ENCODE results near the gene MAP1S.
A peak's percentile ranks its signal among the peaks of the same experiment; 100 is the strongest.

Gene MAP1S, protein sequence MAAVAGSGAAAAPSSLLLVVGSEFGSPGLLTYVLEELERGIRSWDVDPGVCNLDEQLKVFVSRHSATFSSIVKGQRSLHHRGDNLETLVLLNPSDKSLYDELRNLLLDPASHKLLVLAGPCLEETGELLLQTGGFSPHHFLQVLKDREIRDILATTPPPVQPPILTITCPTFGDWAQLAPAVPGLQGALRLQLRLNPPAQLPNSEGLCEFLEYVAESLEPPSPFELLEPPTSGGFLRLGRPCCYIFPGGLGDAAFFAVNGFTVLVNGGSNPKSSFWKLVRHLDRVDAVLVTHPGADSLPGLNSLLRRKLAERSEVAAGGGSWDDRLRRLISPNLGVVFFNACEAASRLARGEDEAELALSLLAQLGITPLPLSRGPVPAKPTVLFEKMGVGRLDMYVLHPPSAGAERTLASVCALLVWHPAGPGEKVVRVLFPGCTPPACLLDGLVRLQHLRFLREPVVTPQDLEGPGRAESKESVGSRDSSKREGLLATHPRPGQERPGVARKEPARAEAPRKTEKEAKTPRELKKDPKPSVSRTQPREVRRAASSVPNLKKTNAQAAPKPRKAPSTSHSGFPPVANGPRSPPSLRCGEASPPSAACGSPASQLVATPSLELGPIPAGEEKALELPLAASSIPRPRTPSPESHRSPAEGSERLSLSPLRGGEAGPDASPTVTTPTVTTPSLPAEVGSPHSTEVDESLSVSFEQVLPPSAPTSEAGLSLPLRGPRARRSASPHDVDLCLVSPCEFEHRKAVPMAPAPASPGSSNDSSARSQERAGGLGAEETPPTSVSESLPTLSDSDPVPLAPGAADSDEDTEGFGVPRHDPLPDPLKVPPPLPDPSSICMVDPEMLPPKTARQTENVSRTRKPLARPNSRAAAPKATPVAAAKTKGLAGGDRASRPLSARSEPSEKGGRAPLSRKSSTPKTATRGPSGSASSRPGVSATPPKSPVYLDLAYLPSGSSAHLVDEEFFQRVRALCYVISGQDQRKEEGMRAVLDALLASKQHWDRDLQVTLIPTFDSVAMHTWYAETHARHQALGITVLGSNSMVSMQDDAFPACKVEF

DNA sequence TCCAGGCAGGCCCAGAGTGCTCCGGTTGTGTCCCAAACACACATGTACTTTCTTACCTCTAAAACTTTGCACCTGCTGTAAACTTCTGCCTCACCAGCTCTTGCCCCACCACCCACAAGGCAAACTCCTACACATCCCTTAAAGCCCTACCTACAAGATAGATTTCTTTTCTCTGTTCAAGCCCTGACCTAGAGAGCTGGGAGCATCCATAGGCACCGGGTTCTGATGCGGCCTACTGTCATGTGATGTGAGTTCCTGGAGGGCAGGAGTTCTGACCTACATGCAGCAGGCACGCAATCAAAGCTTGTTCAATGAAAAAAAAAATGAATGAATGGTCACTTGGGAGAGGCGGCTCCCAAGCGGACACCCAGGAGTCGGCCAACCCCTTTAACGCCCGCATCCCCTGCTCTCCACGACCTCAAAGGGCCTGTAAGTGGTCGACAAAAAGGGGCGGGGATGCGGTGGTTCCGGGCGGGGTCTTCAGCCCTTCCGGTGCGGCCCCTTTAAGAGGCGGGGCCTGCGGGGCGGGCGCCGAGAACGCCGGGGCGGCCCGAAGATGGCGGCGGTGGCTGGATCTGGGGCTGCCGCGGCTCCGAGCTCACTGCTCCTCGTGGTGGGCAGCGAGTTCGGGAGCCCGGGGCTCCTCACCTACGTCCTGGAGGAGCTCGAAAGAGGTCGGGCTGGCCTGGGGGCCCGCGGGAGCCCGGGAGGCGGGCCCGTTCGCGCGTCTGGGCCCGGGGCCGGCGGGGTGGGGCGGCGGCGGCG, at the start of gene MAP1S:
TSS of gene MAP1S (plus strand) at position 534 of the 765 bp plus-strand sequence. CDS start at position 557, 23 bp downstream.
- DNase-seq (ENCODE audit: low read depth) = no peak

DNA sequence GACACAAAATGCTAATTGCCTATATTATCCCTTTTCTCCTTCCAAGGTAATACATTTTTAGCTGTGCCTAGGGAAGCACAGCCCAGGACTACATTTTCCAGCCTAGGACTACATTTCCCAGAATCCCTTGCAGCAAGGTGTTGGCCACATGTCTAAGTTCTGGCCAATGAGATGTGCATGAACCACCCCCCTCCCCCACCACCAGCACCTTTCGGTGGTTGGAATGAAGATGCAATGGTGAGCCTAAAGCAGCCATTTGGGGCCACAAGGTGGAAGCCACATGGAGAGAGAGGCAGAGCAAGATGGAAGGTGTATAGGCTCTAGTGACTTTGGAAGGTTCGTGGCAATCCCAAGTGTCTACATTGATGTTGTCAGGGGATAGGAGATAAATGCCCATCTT, 47.4 kb upstream of the MAP1S start:
- DNase-seq (ENCODE audit: low read depth) = no peak

DNA sequence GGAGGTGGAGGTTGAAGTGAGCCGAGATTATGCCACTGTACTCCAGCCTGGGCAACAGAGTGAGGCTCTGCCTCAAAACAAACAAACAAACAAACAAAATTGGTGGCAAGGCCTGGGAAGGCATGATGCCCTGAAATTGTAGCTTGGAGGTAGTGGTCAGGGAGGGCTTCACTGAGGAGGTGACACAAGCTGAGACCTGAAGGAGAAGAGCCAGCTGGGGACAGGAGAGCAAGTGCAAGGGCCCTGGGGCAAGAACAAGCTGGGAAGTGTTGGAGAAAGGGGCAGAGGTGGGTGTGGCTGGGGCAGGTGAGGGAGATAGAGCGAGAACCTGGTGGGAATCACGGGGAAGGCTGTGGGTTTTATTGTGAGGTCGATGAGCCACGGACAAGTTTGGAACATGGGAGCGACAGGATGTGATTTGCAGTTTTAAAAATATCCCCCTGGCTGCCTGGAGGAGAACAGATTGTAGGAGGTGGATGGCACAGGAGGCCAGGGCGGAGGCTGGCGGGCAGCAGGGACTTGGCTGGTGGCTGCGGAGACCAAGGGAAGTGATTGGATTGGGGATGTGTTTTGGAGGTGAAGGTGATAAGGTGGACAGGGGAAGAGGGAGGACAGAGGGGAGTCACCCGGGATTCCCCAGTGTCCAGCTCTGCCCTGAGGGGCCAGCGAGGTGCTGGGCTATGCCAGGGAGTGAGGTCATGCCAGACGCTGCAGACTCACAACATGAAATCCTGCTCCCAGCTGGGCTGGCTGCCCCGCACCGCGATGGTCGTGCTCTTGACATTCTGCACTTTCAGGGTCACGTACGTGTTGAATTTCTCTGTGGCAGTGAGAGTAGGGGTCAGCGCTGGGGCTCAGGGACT, 45.1 kb upstream of the MAP1S start:
- no peak for DNase-seq (ENCODE audit: low read depth)

- no peak for DNase-seq (ENCODE audit: low read depth)
Observed at GRCh38 chr19:17676295-17676694, 43.0 kb upstream of the MAP1S start.

DNA sequence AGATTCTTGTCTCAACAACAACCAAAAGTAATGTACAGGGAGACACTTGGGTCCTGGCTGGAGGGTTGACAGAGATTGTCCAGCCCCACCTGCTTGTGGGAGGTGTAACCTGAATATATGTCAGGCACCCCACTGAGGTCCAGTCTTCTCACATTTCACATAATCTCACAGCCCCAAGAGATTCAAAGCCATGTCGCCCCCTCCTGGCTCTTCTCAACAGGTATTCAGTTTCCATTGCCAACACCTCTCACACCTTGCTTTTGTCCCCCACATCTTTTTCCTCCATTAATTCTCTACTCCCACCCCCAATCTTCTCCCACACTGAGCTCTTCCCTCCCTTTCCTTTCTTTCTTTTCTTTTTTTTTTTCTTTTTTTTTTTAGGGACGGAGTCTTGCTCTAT, 42.3 kb upstream of the MAP1S start:
- no peak for DNase-seq (ENCODE audit: low read depth)

DNA sequence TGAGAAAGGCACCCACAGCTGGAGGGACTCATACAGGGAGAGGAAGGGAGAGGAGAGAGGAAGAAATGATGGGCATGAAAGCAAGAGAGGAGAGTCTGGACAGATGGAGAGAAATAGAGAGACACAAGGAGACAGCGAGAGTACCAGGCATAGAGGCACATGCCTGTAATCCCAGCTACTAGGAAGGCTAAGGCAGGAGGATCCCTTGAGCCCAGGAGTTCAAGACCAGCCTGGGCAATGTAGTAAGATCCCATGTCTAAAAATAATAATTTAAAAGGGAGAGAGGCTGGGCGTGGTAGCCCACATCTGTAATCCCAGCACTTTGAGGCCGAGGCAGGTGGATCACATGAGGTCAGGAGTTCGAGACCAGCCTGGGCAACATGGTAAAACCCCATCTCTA, 40.4 kb upstream of the MAP1S start:
- no peak for DNase-seq (ENCODE audit: low read depth)

DNA sequence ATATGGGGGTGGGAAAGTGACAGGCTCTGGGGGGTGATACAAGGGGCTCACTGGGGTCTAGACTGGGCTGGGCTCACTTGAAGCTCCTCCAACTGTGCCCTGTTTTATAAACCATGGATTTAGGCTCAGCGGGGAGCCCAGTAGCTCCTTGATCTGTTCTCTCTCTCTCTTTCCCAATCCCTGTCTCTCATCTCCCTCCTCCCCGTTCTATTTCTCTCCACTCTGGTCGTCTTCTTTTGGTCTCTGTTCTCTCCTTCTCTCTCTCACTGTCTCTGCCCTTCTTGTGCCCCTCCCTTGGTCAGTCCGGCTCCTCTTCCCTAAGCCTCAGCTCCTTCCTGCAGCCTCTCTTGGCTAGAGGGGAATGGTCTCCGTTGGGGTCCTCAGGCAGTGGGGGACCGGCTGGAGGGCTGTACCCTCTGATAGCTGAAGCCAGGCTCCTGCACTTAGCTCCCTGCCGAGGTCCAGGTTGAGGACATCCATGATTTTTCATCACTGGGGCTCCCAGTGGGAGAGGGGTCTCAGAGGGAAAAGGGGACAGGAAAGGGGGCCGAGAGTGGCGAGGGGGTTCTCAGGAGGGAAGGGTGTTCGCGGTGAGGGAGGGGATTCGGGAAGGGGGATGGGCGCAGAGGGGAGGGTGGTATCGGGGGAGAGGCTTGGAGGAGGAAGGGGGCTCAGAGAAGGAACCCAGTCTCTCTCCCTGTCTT, 39.6 kb upstream of the MAP1S start:
- no peak for DNase-seq (ENCODE audit: low read depth)

DNA sequence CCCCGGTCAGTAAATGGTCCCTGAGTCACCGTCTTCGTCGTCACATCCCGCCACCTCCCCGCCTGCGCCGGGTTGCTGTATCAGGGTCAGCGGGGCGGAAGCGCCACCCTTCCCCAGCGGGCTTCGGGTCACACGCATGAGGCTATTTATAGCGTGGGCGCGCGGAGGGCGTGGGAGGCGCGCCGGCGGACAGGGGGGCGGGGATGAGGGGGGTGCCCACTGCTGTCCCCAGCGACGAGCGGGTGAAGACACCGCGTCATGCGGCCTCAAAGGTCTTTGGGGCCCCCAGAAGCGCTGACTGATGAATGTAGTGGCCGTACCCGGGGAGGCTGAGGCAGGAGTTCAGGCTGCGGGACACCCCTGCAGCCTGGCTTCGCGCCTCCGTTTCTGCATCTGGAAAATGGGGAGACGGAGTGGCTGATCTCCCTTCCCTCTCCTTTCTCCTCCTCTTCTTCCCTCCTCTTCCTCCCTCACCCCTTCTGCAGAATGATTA, 39.0 kb upstream of the MAP1S start:
- DNase-seq (ENCODE audit: low read depth) = peak; percentile 23

- DNase-seq (ENCODE audit: low read depth) = no peak
Observed at GRCh38 chr19:17681505-17682125, 37.7 kb upstream of the MAP1S start.

GRCh38 chr19:17682273-17682672, 37.0 kb upstream of the MAP1S start:
- DNase-seq (ENCODE audit: low read depth) = no peak

- no peak for DNase-seq (ENCODE audit: low read depth)
Observed at GRCh38 chr19:17683078-17683477, 36.2 kb upstream of the MAP1S start.

DNA sequence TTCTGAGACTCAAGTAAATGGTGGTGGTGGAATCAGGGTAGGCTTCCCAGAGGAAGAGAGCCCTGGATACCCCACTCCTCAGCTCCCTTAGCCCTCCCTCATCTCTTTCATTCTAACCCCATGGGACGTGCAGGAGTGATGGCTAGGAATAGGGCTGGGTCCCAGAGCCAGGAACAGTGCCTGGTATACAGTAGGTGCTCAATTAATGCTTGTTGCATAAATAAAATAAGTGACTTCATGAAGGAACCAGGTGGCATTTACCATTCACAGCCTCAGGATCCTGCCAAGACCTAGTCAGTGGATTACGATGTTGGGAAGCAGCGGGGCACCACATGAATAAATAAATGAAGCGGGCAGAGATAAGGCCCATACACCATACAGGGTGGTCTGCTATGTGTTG, 35.0 kb upstream of the MAP1S start:
- no peak for DNase-seq (ENCODE audit: low read depth)

DNA sequence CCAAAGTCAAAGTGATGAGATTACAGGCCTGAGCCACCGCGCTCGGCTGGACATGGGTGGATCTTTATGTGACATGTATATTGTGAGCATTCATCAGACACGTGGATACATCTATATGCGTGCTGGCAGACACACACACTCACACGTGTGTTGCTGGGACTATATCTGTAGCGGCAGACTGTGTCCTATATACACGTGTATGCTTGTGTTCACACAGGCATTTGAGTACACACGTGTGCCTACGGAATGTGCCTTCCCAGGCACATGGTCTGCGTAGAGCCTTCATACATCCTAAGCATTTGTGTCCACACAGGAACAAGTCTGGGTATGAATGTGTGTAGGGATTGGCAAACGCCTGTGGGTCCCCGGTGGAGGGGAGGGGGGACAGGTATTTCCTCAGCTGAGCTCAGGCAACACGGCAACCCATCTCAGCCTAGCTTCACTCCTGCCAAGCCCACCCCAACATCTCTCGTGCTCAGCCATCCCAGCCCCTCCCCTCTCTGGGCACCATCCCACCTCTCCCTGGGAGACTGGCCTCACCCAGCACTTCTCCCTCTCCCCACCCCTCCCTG, 33.7 kb upstream of the MAP1S start:
- no peak for DNase-seq (ENCODE audit: low read depth)

GRCh38 chr19:17686023-17686521, 33.2 kb upstream of the MAP1S start:
- no peak for DNase-seq (ENCODE audit: low read depth)

GRCh38 chr19:17686592-17687024, 32.7 kb upstream of the MAP1S start:
- DNase-seq (ENCODE audit: low read depth) = no peak

- DNase-seq (ENCODE audit: low read depth) = no peak
Observed at GRCh38 chr19:17687141-17687856, 32.0 kb upstream of the MAP1S start.

DNA sequence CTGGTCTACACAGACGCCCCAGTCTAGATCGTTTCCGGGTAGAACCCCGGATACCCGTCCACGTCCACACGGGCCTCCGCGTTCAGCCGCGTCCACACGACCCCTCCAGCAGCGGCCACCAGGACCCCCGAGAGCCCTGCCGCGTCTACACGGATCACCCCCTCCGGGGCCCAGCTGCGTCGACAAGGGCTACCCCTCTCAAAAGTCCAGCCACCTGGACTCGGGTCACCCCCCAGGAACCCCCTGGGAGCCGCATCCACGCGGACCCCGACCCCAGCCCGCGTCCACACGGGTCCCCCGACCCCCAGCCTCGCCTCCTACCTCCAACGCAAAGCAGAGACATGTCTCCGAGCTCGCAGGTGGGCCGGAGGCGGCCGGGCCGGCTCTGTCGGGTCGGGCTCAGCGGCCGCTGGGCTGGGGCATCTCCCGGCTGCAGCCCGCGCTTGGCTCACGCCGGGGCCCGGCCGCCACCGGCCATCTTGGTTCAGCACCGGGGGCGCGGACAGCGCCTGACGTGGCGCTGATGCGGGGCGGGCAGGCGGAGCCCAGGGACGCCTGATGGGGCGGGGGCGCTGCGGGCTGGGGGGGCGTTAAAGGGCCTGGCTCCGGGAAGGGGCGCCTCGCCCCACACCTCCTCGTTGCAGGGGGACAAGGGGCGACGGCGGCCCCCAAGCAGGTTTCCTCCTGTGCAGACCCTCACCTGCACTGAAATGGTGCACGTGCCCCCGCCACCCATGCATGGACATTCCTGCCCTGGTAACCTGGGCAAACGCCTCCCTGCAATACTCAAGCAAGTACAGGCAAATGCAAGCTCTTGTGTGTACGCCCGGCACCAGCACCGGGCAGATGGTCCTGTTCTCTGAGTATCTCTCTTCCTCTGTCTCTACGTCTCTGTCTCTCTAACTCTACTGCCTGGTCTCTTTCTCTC, 31.2 kb upstream of the MAP1S start, which contains the start of gene UNC13A:
TSS of gene UNC13A (minus strand) at position 498 of the 928 bp plus-strand sequence. CDS start at position 343, 155 bp downstream.
- no peak for DNase-seq (ENCODE audit: low read depth)

Data from GM04503 (cell line).